HCT116 (cell line): ENCODE measurements around the gene HDAC1.

Experiments
- CBX3 ChIP-seq: IDR thresholded peaks from 2 replicates; pipeline ENCODE4 v1.6.1; 2012; ENCODE audit warnings: low read depth
- CTCF ChIP-seq, 3 experiments: fragments of 200-600 bp in 1 of 3; sonication (generic) in 1 of 3; IDR thresholded peaks in 2 of 3; conservative IDR thresholded peaks in 1 of 3; 2 replicates each; pipeline ENCODE4 v1.5.1; 2012 to 2017; ENCODE audit warnings: low read depth in 2 of 3, low read length in 2 of 3, antibody characterized with exemption in 1 of 3, borderline replicate concordance in 1 of 3, control low read depth in 1 of 3, mild to moderate bottlenecking in 1 of 3, mixed read lengths in 1 of 3, mixed run types in 1 of 3, moderate library complexity in 1 of 3; ENCODE audit not compliant: insufficient read depth in 1 of 3
- EGR1 ChIP-seq: IDR thresholded peaks from 2 replicates; pipeline ENCODE4 v1.6.1; 2012; ENCODE audit warnings: low read depth
- ELF1 ChIP-seq: IDR thresholded peaks from 2 replicates; pipeline ENCODE4 v1.6.1; 2012; ENCODE audit warnings: low read depth, borderline replicate concordance
- EZH2 ChIP-seq: fragments of 200-600 bp; sonication (generic); IDR thresholded peaks from 2 replicates; pipeline ENCODE4 v1.6.1; 2017; ENCODE audit warnings: antibody characterized with exemption, mixed run types
- EZH2phosphoT487 ChIP-seq: fragments of 200-600 bp; IDR thresholded peaks from 2 replicates; pipeline ENCODE4 v1.6.1; 2018; ENCODE audit warnings: antibody characterized with exemption, borderline replicate concordance
- POLR2A ChIP-seq: IDR thresholded peaks from 2 replicates; pipeline ENCODE4 v1.7.0; 2011; ENCODE audit warnings: borderline replicate concordance; ENCODE audit not compliant: insufficient read depth, insufficient read length; ENCODE audit errors: extremely low read depth
- RAD21 ChIP-seq: IDR thresholded peaks from 2 replicates; pipeline ENCODE4 v1.6.1; 2012; ENCODE audit warnings: low read depth, mild to moderate bottlenecking
- SIN3A ChIP-seq: IDR thresholded peaks from 2 replicates; pipeline ENCODE4 v1.6.1; 2012; ENCODE audit warnings: low read depth
- ZFX ChIP-seq: fragments of 450-650 bp; IDR thresholded peaks from 2 replicates; pipeline ENCODE4 v1.6.1; 2017

GRCh38 chr1:32339363-32339978 lies 47.6 kb downstream of the HDAC1 start:
- TF ChIP-seq CTCF (IDR thresholded peaks at IDR 0.05 in 2 of 3, conservative IDR thresholded peaks at IDR 0.05 in 1 of 3; ENCODE audit: borderline replicate concordance in 1 of 3, insufficient read depth in 1 of 3, low read depth in 2 of 3, low read length in 2 of 3) = no peak
- no peak for TF ChIP-seq RAD21
- no peak for TF ChIP-seq POLR2A
- no peak for TF ChIP-seq EZH2
- TF ChIP-seq ELF1 = no peak
- TF ChIP-seq ZFX = no peak
- TF ChIP-seq SIN3A = no peak
- no peak for TF ChIP-seq EGR1
- no peak for TF ChIP-seq EZH2phosphoT487
- no peak for TF ChIP-seq CBX3
